HUES6 (cell line): Measurements from ENCODE around the gene PLVAP.
"Not testable (repeated sequence)": the region's sequence is repeated elsewhere in the genome, so short reads cannot be mapped to it uniquely, and the experiment has no call there.

ENCODE experiments used
- H3K27ac ChIP-seq: 2 replicates; pipeline ENCODE4 v1.7.0; 2013; ENCODE audit warnings: low read depth, mild to moderate bottlenecking, low read length, inconsistent platforms
- H3K27me3 ChIP-seq: 2 replicates; pipeline ENCODE4 v1.6.1; 2013; ENCODE audit warnings: low read length; ENCODE audit not compliant: control insufficient read depth, insufficient read depth
- H3K36me3 ChIP-seq: 2 replicates; pipeline ENCODE4 v1.6.1; 2013; ENCODE audit warnings: low read length; ENCODE audit not compliant: control insufficient read depth, insufficient read depth
- H3K4me1 ChIP-seq: 2 replicates; pipeline ENCODE4 v1.6.1; 2013; ENCODE audit warnings: low read length; ENCODE audit not compliant: control insufficient read depth, insufficient read depth
- H3K4me3 ChIP-seq: 2 replicates; pipeline ENCODE4 v1.5.1; 2013; ENCODE audit warnings: low read depth, low read length
- H3K9ac ChIP-seq: one replicate; pipeline ENCODE4 v1.6.1; 2013; ENCODE audit warnings: mild to moderate bottlenecking, low read length
- H3K9me3 ChIP-seq: 2 replicates; pipeline ENCODE4 v1.6.1; 2013; ENCODE audit warnings: low read depth, low read length; ENCODE audit not compliant: control insufficient read depth, insufficient read depth

PLVAP gene

GRCh38 chr19:17380426-17381138 lies 3.4 kb upstream of the PLVAP start:
- Histone ChIP-seq H3K9me3 (peaks cover 7% of the 10 kb centered on the region), H3K9ac (no peak overlapping the region), H3K27me3 (no peaks in the 10 kb centered on the region), H3K4me3 (no peak overlapping the region), H3K36me3 (no peaks in the 10 kb centered on the region), H3K27ac (no peak overlapping the region), H3K4me1 (peaks cover 21% of the 10 kb centered on the region)

- H3K9ac ChIP-seq: no peak overlapping the region
- no peak overlapping the region for H3K27ac ChIP-seq
- H3K27me3 ChIP-seq: no peaks in the 10 kb centered on the region
- H3K4me1 ChIP-seq: peaks cover 21% of the 10 kb centered on the region
- H3K36me3 ChIP-seq: no peaks in the 10 kb centered on the region
- H3K9me3 ChIP-seq: peaks cover 7% of the 10 kb centered on the region
- no peak overlapping the region for H3K4me3 ChIP-seq
Observed at GRCh38 chr19:17379221-17379631, 2.1 kb upstream of the PLVAP start.

GRCh38 chr19:17378271-17378670 lies 1.1 kb upstream of the PLVAP start:
- Histone ChIP-seq H3K4me1 (peaks cover 21% of the 10 kb centered on the region), H3K4me3 (no peak overlapping the region), H3K9ac (no peak overlapping the region), H3K27me3 (no peaks in the 10 kb centered on the region), H3K36me3 (no peaks in the 10 kb centered on the region), H3K27ac (no peak overlapping the region), H3K9me3 (peaks cover 7% of the 10 kb centered on the region)

GRCh38 chr19:17370026-17370587 lies 7.0 kb downstream of the PLVAP start:
- Histone ChIP-seq H3K4me3 (no peak overlapping the region), H3K4me1 (no peaks in the 10 kb centered on the region; the same call in 1 of the 2 replicates), H3K9ac (no peak overlapping the region)

GRCh38 chr19:17365361-17365760 lies 11.8 kb downstream of the PLVAP start:
- Histone ChIP-seq H3K27me3 (no peaks in the 10 kb centered on the region), H3K9ac (no peak overlapping the region), H3K4me3 (no peak overlapping the region), H3K36me3 (no peaks in the 10 kb centered on the region), H3K4me1 (no peaks in the 10 kb centered on the region; the same call in 1 of the 2 replicates), H3K27ac (no peak overlapping the region), H3K9me3 (no peaks in the 10 kb centered on the region)

More at GRCh38 chr19:17370026-17370587, 7.0 kb downstream of the PLVAP start:
- Histone ChIP-seq H3K27me3 (no peaks in the 10 kb centered on the region), H3K36me3 (no peaks in the 10 kb centered on the region), H3K9me3 (no peaks in the 10 kb centered on the region), H3K27ac (no peak overlapping the region)

- not testable (repeated sequence) for H3K36me3 ChIP-seq, H3K27ac ChIP-seq, H3K27me3 ChIP-seq, H3K4me1 ChIP-seq, H3K9ac ChIP-seq, H3K9me3 ChIP-seq, H3K4me3 ChIP-seq
Observed at GRCh38 chr19:17363852-17364605, 13.1 kb downstream of the PLVAP start.

GRCh38 chr19:17359905-17360800 lies 17.0 kb downstream of the PLVAP start:
- no peak overlapping the region for H3K4me3 ChIP-seq
- H3K27me3 ChIP-seq: no peaks in the 10 kb centered on the region
- no peaks in the 10 kb centered on the region for H3K36me3 ChIP-seq
- H3K9ac ChIP-seq: no peak overlapping the region
- no peaks in the 10 kb centered on the region for H3K9me3 ChIP-seq
- no peak overlapping the region for H3K27ac ChIP-seq
- no peaks in the 10 kb centered on the region; the same call in 1 of the 2 replicates for H3K4me1 ChIP-seq

GRCh38 chr19:17358395-17358794 lies 18.7 kb downstream of the PLVAP start:
- no peaks in the 10 kb centered on the region for H3K27me3 ChIP-seq
- H3K9ac ChIP-seq: no peak overlapping the region
- no peak overlapping the region for H3K4me3 ChIP-seq
- H3K27ac ChIP-seq: no peak overlapping the region
- no peaks in the 10 kb centered on the region; the same call in 1 of the 2 replicates for H3K4me1 ChIP-seq
- no peaks in the 10 kb centered on the region for H3K9me3 ChIP-seq
- no peaks in the 10 kb centered on the region for H3K36me3 ChIP-seq

GRCh38 chr19:17357724-17358123 lies 19.4 kb downstream of the PLVAP start:
- no peaks in the 10 kb centered on the region for H3K27me3 ChIP-seq
- H3K4me3 ChIP-seq: no peak overlapping the region
- no peak overlapping the region for H3K9ac ChIP-seq
- H3K9me3 ChIP-seq: no peaks in the 10 kb centered on the region
- H3K36me3 ChIP-seq: no peaks in the 10 kb centered on the region
- no peak overlapping the region for H3K27ac ChIP-seq
- H3K4me1 ChIP-seq: no peaks in the 10 kb centered on the region; the same call in 1 of the 2 replicates

- Histone ChIP-seq H3K27me3 (no peaks in the 10 kb centered on the region), H3K27ac (no peak overlapping the region), H3K36me3 (no peaks in the 10 kb centered on the region), H3K4me3 (no peak overlapping the region), H3K9ac (no peak overlapping the region), H3K4me1 (no peaks in the 10 kb centered on the region; the same call in 1 of the 2 replicates), H3K9me3 (no peaks in the 10 kb centered on the region)
Observed at GRCh38 chr19:17357078-17357666, 20.0 kb downstream of the PLVAP start.
